Stimulated activated naive CD8-positive, alpha-beta T cell treated with anti-CD3 and anti-CD28 coated beads, Interleukin-15, amount 100 ng/mL, for 72 hours (primary cell): ENCODE measurements around the gene RABGGTB.
A peak's percentile ranks its signal among the peaks of the same experiment; 100 is the strongest.
"Not testable (repeated sequence)": the region's sequence is repeated elsewhere in the genome, so short reads cannot be mapped to it uniquely, and the experiment has no call there.

Source experiments
- ATAC-seq: fragments of 150-1000 bp; cut with Tn5 transposase; 2 replicates; pipeline ENCODE4 v1.10.0; 2021; ENCODE audit warnings: mild to moderate bottlenecking, moderate library complexity
- DNase-seq, 2 donors: peaks; one replicate each; pipeline ENCODE4 v3.0.0; 2021 to 2022
- H3K27ac Mint-ChIP-seq, 2 donors: one replicate each; pipeline ENCODE4 v1.8.0; 2022; ENCODE audit warnings: mild to moderate bottlenecking in 2 of 2, mixed read lengths in 2 of 2, moderate library complexity in 2 of 2
- H3K27me3 Mint-ChIP-seq: one replicate; pipeline ENCODE4 v1.8.0; 2022; ENCODE audit warnings: mixed read lengths
- H3K4me1 Mint-ChIP-seq: one replicate; pipeline ENCODE4 v1.8.0; 2022; ENCODE audit warnings: mild to moderate bottlenecking, mixed read lengths
- H3K4me3 Mint-ChIP-seq, 2 donors: one replicate each; pipeline ENCODE4 v1.8.0; 2022; ENCODE audit warnings: mild to moderate bottlenecking in 2 of 2, mixed read lengths in 2 of 2, moderate library complexity in 1 of 2
- H3K9me3 Mint-ChIP-seq, 2 donors: one replicate each; pipeline ENCODE4 v1.8.0; 2022; ENCODE audit warnings: mixed read lengths in 2 of 2

RABGGTB gene

DNA sequence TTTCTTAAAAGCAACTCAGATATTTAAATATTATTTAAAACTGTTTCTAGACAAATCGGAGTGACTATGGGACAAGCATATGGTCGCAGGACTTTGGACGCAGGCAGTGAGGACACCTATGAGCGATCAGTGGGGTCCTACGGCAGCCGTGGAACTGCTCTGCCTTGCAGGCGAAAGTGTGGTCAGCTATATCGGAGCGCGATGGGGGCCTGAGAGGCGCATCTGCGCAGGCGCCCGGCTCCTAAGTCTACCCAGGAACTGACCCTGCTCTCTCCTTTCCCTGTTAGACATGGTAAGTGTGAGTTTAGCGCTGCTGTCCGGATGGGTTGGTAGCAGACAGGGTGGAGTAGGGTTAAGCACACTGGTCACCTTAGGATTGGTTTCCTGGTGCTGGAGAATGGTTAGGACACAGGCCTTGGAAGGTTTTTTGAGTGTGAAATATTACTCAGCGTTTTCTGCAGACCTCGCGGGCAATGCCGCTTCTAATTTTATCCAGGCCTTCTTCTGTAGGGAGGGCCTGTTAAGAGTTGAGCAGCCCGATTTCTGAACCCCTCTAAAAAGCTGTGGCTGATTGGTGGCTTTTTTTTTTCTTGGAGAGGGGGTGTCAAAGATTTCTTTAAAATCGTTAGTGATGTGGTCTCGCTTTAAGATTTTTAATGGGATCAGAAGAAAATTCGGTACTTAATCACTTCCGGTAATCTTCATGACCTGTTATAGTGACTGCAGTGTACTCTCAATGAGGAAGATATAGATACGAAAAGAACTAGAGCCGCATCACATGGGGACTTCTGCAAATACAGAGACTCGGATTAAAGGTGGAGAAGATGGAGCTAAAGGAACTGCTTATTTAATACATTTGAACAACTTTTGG lies at the start of gene RABGGTB:
Gene RABGGTB (plus strand): TSS at position 274 of the 871 bp plus-strand sequence. CDS start 16 bp downstream, at position 290.
- H3K27ac Mint-ChIP-seq: peak within 1 kb of the TSS; percentile 97 to 98
- ATAC-seq (peak; percentile 98), DNase-seq (peak; percentile 93 to 97)
- peaks cover 3% of the 10 kb centered on the region for H3K27me3 Mint-ChIP-seq
- H3K4me3 Mint-ChIP-seq: peak within 1 kb of the TSS; percentile 91 to 92
- H3K9me3 Mint-ChIP-seq: no peaks in the 10 kb centered on the region
- H3K4me1 Mint-ChIP-seq: peaks cover 36% of the 10 kb centered on the region

GRCh38 chr1:75742047-75742625 lies 43.9 kb upstream of the RABGGTB start:
- Mint-ChIP-seq H3K4me1 (peaks cover 7% of the 10 kb centered on the region), H3K9me3 (no peaks in the 10 kb centered on the region), H3K27ac (peak overlapping the region; percentile 76 to 80), H3K4me3 (no peak overlapping the region), H3K27me3 (no peaks in the 10 kb centered on the region)
- DNase-seq (no peak), ATAC-seq (no peak)

DNA sequence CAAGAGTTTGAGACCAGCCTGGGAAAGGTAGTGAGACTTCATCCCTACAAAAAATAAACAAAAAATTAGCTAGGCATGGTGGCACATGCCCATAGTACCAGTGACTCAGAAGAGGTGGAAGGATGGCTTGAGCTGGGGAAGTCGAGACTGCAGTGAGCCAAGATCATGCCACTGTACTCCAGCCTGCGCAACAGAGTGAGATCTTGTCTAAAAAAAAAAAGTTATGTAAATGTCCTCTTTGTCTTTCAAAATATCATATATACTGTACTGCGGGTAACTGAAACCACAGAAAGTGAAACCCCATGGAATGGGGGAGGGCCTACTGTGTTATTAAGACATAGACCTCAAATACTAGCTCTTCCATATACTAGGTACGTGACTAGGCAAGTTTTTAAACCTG lies 40.8 kb upstream of the RABGGTB start:
- peak; percentile 37 for ATAC-seq
- Mint-ChIP-seq H3K27me3 (no peaks in the 10 kb centered on the region), H3K27ac (peak overlapping the region in 1 of 2 donors; percentile 27), H3K4me1 (peaks cover 7% of the 10 kb centered on the region), H3K4me3 (no peak overlapping the region), H3K9me3 (no peaks in the 10 kb centered on the region)
- no peak for DNase-seq

- not testable (repeated sequence) for H3K4me3 Mint-ChIP-seq, H3K4me1 Mint-ChIP-seq, DNase-seq, ATAC-seq, H3K27me3 Mint-ChIP-seq, H3K27ac Mint-ChIP-seq
- H3K9me3 Mint-ChIP-seq: peaks cover 6 to 18% of the 10 kb centered on the region in 2 donors
These were observed 28.8 kb upstream of the RABGGTB start for GRCh38 chr1:75757210-75757609.

DNA sequence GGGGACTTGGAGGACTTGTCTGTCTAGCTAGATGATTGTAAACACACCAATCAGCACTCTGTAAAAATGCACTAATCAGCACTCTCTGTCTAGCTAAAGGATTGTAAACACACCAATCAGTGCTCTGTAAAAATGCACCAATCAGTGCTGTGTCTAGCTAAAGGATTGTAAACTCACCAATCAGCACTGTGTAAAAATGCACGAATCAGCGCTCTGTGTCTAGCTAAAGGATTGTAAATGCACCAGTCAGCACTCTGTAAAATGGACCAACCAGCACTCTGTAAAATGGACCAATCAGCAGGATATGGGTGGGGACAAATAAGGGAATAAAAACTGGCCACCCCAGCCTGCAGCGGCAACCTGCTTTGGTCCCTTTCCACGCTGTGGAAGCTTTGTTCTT lies 27.5 kb upstream of the RABGGTB start:
- not testable (repeated sequence) for H3K4me3 Mint-ChIP-seq, DNase-seq, H3K27ac Mint-ChIP-seq, ATAC-seq, H3K27me3 Mint-ChIP-seq, H3K4me1 Mint-ChIP-seq
- peaks cover 6 to 18% of the 10 kb centered on the region in 2 donors for H3K9me3 Mint-ChIP-seq

DNA sequence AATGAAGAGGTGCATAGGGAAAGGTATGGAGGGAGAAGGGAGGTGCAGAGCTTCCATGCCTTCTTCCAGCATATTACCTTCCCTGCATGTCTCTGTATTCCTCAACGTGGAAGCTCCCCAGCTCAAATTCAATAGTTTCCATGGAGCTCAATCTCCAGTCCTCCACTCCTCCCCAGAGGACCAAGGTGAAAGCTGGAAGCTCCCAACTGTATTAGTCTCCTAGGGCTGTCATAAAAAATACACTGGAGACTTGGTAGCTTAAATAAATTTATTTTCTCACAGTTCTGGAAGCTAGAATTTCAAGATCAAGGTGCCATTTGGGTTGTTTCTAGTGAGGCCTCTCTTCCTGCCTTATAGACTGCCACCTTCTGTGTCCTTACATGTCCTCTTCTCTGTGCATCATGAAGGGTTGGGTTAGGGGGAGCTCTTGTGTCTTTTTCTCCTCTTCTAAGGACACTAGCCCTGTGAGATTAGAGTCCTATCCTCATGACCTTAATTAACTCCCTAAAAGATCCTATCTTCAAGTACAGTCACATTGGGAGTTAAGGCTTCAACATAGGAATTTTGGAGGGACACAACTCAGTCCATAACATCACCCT lies 21.9 kb upstream of the RABGGTB start:
- DNase-seq: no peak
- Mint-ChIP-seq H3K9me3 (peaks cover 0 to 5% of the 10 kb centered on the region in 2 donors), H3K27ac (no peak overlapping the region), H3K27me3 (no peaks in the 10 kb centered on the region), H3K4me3 (no peak overlapping the region), H3K4me1 (peaks cover 7% of the 10 kb centered on the region)
- ATAC-seq: no peak

DNA sequence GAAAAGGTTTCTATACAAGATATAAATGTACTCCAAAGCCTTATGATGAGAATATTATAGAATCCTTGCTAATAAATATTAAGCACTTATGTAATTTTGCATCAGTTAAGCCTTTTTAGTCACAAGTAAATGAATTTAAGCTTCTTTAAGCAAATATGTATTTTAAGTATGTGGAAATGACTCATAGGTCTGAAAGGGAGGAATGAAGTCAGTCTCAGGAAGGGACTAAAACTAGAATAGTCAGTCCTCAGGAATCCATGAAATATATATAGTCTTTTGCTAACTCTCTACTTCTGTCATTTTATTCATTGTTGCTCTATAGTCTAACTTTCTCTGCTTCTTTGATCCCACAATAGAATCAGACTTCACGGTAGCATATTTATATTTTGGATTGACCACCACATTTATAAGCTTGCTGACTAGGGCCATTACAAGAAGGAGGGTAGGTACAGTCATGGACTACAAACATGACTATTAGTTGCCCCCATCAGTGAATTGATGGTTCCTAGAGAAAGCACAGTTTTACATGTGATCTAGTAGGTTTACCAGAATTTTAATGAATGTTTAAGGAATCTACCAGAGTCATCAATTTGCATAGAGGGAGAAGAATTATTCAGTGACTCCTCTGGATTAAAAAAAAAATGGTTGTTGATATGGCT lies 20.2 kb upstream of the RABGGTB start:
- no peaks in the 10 kb centered on the region for H3K27me3 Mint-ChIP-seq
- peaks cover 7% of the 10 kb centered on the region for H3K4me1 Mint-ChIP-seq
- no peak overlapping the region for H3K4me3 Mint-ChIP-seq
- DNase-seq: no peak
- H3K9me3 Mint-ChIP-seq: peaks cover 0 to 5% of the 10 kb centered on the region in 2 donors
- ATAC-seq: no peak
- H3K27ac Mint-ChIP-seq: peak overlapping the region in 1 of 2 donors; percentile 21

- H3K4me3 Mint-ChIP-seq: no peak overlapping the region
- H3K27ac Mint-ChIP-seq: no peak overlapping the region
- peaks cover 7% of the 10 kb centered on the region for H3K4me1 Mint-ChIP-seq
- H3K27me3 Mint-ChIP-seq: peaks cover 8% of the 10 kb centered on the region
- ATAC-seq (no peak), DNase-seq (no peak)
- H3K9me3 Mint-ChIP-seq: peaks cover 0 to 5% of the 10 kb centered on the region in 2 donors
These were observed 18.0 kb upstream of the RABGGTB start for GRCh38 chr1:75768016-75768415.

- DNase-seq (no peak), ATAC-seq (no peak)
- Mint-ChIP-seq H3K4me3 (no peak overlapping the region), H3K9me3 (peaks cover 0 to 6% of the 10 kb centered on the region in 2 donors), H3K4me1 (no peaks in the 10 kb centered on the region), H3K27ac (no peak overlapping the region), H3K27me3 (peaks cover 16% of the 10 kb centered on the region)
These were observed 15.3 kb upstream of the RABGGTB start for GRCh38 chr1:75770761-75771160.

GRCh38 chr1:75771978-75772377 lies 14.1 kb upstream of the RABGGTB start:
- no peak for DNase-seq
- H3K27me3 Mint-ChIP-seq: peaks cover 16% of the 10 kb centered on the region
- H3K9me3 Mint-ChIP-seq: peaks cover 0 to 6% of the 10 kb centered on the region in 2 donors
- no peak overlapping the region for H3K27ac Mint-ChIP-seq
- no peaks in the 10 kb centered on the region for H3K4me1 Mint-ChIP-seq
- no peak overlapping the region for H3K4me3 Mint-ChIP-seq
- no peak for ATAC-seq

DNA sequence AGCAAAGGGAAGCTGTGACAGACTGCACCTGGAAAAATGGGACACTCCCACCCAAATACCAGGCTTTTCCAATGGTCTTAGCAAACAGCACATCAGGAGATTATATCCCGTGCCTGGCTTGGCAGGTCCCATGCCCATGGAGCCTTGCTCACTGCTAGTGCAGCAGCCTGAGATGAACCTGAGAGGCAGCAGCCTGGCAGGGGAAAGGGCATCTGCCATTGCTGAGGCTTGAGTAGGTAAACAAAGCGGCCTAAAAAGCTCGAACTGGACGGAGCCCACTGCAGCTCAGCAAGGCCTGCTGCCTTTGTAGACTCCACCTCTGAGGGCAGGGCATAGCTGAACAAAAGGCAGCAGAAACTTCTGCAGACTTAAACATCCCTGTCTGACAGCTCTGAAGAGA lies 8.2 kb upstream of the RABGGTB start:
- ATAC-seq, H3K27ac Mint-ChIP-seq, DNase-seq, H3K4me3 Mint-ChIP-seq, H3K4me1 Mint-ChIP-seq: not testable (repeated sequence)
- peaks cover 45% of the 10 kb centered on the region for H3K27me3 Mint-ChIP-seq
- H3K9me3 Mint-ChIP-seq: peaks cover 0 to 13% of the 10 kb centered on the region in 2 donors

- H3K27ac Mint-ChIP-seq, ATAC-seq, H3K4me3 Mint-ChIP-seq, H3K4me1 Mint-ChIP-seq, DNase-seq: not testable (repeated sequence)
- Mint-ChIP-seq H3K9me3 (peaks cover 0 to 13% of the 10 kb centered on the region in 2 donors), H3K27me3 (peaks cover 45% of the 10 kb centered on the region)
These were observed 7.4 kb upstream of the RABGGTB start for GRCh38 chr1:75778694-75779093.

- H3K27ac Mint-ChIP-seq, DNase-seq, H3K4me3 Mint-ChIP-seq, ATAC-seq, H3K9me3 Mint-ChIP-seq, H3K4me1 Mint-ChIP-seq: not testable (repeated sequence)
- H3K27me3 Mint-ChIP-seq: peaks cover 41% of the 10 kb centered on the region
These were observed 5.9 kb upstream of the RABGGTB start for GRCh38 chr1:75780183-75780582.

DNA sequence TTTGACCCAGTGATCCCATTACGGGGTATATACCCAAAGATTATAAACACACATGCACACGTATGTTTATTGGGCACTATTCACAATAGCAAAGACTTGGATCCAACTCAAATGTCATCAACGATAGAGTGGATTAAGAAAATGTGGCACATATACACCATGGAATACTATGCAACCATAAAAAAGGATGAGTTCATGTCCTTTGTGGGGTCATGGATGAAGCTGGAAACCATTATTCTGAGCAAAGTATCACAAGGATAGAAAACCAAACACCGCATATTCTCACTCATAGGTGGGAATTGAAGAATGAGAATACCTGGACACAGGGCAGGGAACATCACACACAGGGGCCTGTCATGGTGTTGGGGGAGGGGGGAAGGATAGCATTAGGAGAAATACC lies 2.1 kb upstream of the RABGGTB start:
- not testable (repeated sequence) for ATAC-seq, H3K9me3 Mint-ChIP-seq, DNase-seq, H3K27ac Mint-ChIP-seq, H3K4me3 Mint-ChIP-seq
- Mint-ChIP-seq H3K4me1 (peaks cover 15% of the 10 kb centered on the region), H3K27me3 (peaks cover 21% of the 10 kb centered on the region)

- ATAC-seq: peak; percentile 0
- Mint-ChIP-seq H3K27ac (peak overlapping the region; percentile 97 to 98), H3K9me3 (no peaks in the 10 kb centered on the region), H3K4me1 (peaks cover 28% of the 10 kb centered on the region), H3K4me3 (peak overlapping the region; percentile 91 to 92), H3K27me3 (peaks cover 10% of the 10 kb centered on the region)
- peak in 1 of 2 donors; percentile 11 for DNase-seq
These were observed 605 bp upstream of the RABGGTB start for GRCh38 chr1:75785320-75785982.
